HEK293 (cell line): ENCODE results near the gene CCDC85A.

Source experiments
- ZNF157 ChIP-seq: fragments of 450-650 bp; formaldehyde crosslinking; IDR thresholded peaks from 2 replicates; pipeline ENCODE4 v1.5.1; 2016; ENCODE audit warnings: missing biosample characterization, missing genetic modification characterization
- ZNF350 ChIP-seq: fragments of 450-650 bp; formaldehyde crosslinking; IDR thresholded peaks from 2 replicates; pipeline ENCODE4 v1.5.0; 2017; ENCODE audit warnings: missing biosample characterization, mild to moderate bottlenecking, missing genetic modification characterization
- TF ChIP-seq, protein P1 (sequence below): fragments of 450-650 bp; formaldehyde crosslinking; IDR thresholded peaks from 2 replicates; pipeline ENCODE4 v1.5.1; 2016; ENCODE audit warnings: missing biosample characterization, missing genetic modification characterization
- TF ChIP-seq, protein P2 (sequence below): fragments of 450-650 bp; formaldehyde crosslinking; IDR thresholded peaks from 2 replicates; pipeline ENCODE4 v1.5.1; 2016; ENCODE audit warnings: missing biosample characterization, missing genetic modification characterization, low read depth
- TF ChIP-seq, protein P3 (sequence below): fragments of 450-650 bp; formaldehyde crosslinking; IDR thresholded peaks from 2 replicates; pipeline ENCODE4 v1.5.1; 2016; ENCODE audit warnings: missing biosample characterization, missing genetic modification characterization, low read depth

DNA sequence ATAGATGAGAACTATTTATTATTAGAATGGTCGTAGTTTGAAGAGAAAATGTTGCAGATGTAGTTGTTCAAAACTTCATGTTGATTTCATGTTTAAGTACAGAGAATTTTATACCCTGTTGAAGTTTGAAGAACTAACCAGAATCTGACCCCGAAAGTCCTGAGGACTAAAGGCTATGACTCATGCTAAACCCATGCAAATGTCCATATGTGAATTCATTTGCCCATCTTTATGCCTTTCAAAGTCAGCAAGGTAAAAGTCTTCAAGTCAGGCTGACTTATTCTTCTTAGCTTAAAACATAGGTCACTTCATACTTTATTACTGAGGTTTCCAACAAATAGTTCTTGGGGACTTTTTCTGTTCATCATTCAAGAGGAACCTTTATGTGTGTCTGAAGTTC lies 185.5 kb downstream of the CCDC85A start:
- TF ChIP-seq, protein P1, sequence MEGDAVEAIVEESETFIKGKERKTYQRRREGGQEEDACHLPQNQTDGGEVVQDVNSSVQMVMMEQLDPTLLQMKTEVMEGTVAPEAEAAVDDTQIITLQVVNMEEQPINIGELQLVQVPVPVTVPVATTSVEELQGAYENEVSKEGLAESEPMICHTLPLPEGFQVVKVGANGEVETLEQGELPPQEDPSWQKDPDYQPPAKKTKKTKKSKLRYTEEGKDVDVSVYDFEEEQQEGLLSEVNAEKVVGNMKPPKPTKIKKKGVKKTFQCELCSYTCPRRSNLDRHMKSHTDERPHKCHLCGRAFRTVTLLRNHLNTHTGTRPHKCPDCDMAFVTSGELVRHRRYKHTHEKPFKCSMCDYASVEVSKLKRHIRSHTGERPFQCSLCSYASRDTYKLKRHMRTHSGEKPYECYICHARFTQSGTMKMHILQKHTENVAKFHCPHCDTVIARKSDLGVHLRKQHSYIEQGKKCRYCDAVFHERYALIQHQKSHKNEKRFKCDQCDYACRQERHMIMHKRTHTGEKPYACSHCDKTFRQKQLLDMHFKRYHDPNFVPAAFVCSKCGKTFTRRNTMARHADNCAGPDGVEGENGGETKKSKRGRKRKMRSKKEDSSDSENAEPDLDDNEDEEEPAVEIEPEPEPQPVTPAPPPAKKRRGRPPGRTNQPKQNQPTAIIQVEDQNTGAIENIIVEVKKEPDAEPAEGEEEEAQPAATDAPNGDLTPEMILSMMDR (tag by site-specific recombination) = no peak
- TF ChIP-seq, protein P2, sequence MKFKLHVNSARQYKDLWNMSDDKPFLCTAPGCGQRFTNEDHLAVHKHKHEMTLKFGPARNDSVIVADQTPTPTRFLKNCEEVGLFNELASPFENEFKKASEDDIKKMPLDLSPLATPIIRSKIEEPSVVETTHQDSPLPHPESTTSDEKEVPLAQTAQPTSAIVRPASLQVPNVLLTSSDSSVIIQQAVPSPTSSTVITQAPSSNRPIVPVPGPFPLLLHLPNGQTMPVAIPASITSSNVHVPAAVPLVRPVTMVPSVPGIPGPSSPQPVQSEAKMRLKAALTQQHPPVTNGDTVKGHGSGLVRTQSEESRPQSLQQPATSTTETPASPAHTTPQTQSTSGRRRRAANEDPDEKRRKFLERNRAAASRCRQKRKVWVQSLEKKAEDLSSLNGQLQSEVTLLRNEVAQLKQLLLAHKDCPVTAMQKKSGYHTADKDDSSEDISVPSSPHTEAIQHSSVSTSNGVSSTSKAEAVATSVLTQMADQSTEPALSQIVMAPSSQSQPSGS (tag by site-specific recombination) = no peak
- no peak for TF ChIP-seq ZNF350 (tag by site-specific recombination)
- no peak for TF ChIP-seq ZNF157 (tag by site-specific recombination)
- TF ChIP-seq, protein P3, sequence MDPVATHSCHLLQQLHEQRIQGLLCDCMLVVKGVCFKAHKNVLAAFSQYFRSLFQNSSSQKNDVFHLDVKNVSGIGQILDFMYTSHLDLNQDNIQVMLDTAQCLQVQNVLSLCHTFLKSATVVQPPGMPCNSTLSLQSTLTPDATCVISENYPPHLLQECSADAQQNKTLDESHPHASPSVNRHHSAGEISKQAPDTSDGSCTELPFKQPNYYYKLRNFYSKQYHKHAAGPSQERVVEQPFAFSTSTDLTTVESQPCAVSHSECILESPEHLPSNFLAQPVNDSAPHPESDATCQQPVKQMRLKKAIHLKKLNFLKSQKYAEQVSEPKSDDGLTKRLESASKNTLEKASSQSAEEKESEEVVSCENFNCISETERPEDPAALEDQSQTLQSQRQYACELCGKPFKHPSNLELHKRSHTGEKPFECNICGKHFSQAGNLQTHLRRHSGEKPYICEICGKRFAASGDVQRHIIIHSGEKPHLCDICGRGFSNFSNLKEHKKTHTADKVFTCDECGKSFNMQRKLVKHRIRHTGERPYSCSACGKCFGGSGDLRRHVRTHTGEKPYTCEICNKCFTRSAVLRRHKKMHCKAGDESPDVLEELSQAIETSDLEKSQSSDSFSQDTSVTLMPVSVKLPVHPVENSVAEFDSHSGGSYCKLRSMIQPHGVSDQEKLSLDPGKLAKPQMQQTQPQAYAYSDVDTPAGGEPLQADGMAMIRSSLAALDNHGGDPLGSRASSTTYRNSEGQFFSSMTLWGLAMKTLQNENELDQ (tag by site-specific recombination) = no peak
